Fibroblast of skin of abdomen (primary cell): ENCODE results near the gene KMT2A. TPM values are rescaled to one million over a fixed set of nuclear protein-coding genes. Genes with fewer than 3 reads are reported as not detected.
"Not testable (repeated sequence)": the region's sequence is repeated elsewhere in the genome, so short reads cannot be mapped to it uniquely, and the experiment has no call there.

ENCODE experiments used
- DNase-seq: peaks from one replicate; pipeline ENCODE4 v3.0.0-alpha.2; 2013
- polyA plus RNA-seq, 2 experiments: library from polyadenylated mRNA; unstranded; fragments of 120-200 nt; gene quantifications; one replicate each; pipeline ENCODE4 v1.2.1, GENCODE V29; 2013; ENCODE audit not compliant: insufficient read length in 2 of 2

Gene KMT2A
- polyA plus RNA-seq (2013, experiment 1 of 2; ENCODE audit: insufficient read length): 21.4 TPM
- polyA plus RNA-seq (2013, experiment 2 of 2; ENCODE audit: insufficient read length): 21.3 TPM

DNA sequence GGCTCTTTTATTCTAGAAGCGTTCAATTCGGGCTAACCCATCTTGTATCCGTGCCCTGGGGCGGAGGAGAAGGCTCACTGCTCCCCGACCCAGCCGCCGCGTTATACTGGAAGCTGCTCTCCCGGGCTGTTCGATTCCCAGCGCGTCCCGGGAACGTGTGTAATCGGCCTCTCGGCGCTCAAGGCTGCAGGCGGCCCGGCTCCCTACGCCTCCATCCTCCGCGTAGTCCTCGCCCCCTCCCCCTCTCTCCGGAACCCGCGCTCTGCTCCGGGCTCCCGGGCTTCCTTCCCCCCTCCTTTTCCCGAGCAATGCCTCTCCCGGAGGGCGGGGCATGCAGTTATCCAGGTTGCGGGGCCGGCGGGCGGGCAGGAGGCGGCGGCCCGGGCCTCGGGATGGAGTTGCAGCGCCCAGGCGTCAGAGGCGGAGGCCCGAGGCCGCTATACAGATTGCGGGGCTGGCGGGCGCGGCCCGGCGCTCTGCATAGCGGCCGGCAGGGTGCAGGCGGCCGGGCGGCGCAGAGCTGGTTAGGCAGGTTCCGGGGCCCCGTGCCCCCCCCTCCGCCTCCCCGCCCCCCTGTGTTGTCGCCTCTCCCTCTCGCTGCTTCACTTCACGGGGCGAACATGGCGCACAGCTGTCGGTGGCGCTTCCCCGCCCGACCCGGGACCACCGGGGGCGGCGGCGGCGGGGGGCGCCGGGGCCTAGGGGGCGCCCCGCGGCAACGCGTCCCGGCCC, at the start of gene KMT2A:
Gene KMT2A (plus strand): TSS at position 600 of the 732 bp plus-strand sequence. CDS start 21 bp downstream, at position 621.
- DNase-seq: peak; percentile 99

DNA sequence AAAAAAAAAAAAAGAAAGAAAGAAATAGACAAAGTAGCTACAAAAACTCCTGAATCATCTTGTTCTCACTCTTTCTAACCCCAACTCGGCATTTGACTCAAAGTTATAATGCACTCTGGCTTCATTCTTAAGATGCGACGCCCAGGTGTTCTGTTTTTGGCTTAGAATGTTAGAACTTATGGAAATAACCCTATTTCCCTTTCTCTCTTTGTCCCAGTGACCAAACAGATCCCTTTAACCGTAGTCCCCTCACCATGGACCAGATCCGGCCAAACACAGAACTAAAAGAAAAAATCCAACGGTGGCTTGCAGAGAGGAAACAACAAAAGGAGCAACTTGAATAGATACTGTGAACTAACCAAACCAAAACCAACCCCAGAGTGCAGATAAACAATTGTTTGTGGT, 40.2 kb upstream of the KMT2A start:
- no peak for DNase-seq

DNA sequence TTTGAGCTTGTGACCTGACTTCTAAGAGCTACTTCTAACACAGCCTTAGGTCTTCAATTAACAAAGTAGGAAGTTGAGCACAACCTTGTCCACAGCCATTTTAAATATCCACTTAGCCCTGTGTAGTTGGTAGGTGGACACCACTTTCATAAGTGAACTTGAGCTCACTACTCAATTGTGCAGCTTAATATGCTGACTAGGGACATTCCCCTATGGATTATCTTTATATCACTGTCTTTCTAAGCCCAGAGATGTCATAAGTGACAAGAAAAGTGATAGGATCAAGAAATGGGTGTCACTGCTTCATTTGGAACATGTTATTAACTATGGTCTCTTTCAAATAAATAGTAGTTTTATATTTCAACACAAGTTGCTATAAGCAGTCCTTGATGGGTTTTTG, 38.8 kb upstream of the KMT2A start:
- DNase-seq: no peak

DNA sequence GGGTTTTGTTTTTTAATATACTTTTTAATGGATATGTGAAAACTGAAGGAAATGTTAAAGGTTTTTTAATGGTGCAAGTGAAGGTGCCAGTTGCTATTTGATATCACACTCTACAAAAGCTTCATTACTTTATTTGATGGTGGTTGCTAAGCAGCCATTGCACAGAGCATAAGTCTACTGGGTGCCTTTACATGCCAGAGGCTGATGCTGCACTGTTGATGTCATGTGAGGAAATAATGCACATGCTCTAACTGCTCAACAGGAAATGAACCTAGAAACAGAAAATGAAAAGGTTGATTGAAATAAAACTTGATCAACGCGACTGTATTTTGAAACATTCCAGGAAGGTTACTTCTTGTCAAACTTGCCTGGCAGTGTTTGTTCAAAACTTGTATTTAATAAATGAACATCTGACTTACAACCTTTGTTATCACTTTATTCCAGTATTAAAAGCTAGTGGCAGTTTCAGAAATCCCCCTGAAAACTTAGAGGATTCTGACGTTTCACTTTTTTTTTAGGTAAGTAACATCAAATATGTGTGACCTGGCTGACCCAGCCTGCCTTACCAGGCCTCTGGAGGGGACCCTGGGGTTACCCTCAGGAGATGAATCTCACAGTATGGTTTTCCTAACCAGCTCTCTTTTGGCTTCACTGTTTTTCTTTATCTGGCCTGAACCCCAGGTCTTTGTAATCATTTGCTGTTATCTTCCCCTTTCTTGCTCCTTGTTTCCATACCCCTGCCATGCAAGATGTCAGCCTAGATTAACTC, 37.3 kb upstream of the KMT2A start:
- no peak for DNase-seq

DNA sequence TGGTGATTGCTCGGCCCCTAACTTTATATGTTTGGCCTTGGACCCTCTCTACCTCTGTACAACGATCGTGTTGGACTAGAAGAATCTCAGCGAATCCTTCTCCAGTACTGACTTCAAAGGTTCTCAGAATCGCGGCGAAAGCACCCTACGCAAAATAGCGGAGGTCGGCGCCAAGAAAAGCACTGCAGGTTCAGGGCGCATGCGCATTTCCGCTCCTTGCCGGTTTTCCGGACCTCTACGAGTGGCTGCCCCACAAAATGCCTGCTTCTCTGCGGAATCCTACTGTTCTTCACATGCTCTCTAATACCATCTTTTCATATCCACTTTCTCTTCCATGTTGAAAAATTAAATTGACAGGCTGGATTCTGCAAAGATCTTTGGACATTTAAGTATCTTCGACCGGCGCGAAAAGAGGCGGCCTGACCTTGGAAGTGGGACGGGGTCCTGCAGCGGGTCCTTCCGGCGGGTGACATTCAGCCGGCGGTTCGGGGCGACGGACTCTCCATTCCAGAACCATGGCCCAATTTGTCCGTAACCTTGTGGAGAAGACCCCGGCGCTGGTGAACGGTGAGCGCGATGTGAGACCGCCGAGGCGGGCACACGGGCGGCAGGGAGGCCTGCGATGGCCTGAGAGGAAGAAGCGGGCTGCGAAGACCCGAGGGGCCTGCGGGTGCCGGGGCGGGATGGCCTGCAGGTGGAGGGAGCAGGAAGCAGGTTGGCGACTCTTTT, 35.0 kb upstream of the KMT2A start, which contains the start of gene ATP5MG:
Gene ATP5MG (plus strand): TSS at position 456 of the 729 bp plus-strand sequence. CDS start 60 bp downstream, at position 516.
- peak; percentile 86 for DNase-seq

DNA sequence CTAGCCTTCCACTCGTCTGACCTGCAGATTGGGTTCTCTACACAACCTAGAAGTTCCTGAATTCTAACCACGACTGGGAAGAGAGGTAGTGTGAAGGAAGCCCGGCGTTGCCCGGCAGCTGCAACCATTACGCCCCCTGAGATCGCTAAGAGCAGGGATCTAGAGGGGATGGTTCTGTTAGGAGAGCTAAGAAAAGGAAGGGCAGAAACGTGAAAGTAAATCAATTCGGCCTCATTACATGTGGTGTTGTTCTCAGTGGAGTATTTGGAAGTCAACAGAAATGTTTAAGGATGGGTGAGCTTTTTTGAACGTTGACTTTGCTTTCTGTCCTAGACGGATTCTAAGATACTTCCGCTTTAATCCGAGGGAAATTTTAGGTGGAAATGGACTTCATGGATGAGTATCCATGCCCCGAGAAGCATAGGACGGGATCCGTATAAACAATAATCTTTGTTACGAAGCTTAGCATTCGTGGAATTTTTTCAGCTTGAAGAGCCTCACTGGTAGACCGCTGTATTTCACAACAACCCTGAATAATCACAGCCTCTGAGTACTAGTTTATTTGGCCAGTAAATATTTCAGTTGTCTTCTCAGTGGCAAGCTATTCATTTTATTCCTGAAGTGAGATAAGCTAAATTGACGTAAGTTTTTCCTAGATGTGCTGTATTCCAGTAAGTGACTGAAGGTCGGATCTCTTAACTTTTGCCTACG, 34.3 kb upstream of the KMT2A start:
- peak; percentile 71 for DNase-seq

DNA sequence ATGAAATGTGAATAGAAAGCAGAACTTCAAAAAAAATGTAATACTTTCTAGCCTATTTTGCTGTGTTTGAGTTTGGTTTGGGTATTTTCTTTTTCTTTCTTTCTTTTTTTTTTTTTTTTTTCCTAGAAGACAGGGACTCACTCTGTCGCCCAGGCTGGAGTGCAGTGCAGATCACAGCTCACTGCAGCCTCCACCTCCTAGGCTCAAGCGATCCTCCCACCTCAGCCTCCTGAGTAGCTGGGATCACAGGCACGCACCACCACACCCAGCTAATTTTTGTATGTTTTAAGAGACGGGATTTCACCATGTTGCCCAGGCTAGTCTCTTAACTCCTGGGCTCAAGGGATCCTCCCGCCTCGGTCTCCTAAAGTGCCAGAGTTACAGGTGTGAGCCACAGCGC, 33.7 kb upstream of the KMT2A start:
- DNase-seq: not testable (repeated sequence)

DNA sequence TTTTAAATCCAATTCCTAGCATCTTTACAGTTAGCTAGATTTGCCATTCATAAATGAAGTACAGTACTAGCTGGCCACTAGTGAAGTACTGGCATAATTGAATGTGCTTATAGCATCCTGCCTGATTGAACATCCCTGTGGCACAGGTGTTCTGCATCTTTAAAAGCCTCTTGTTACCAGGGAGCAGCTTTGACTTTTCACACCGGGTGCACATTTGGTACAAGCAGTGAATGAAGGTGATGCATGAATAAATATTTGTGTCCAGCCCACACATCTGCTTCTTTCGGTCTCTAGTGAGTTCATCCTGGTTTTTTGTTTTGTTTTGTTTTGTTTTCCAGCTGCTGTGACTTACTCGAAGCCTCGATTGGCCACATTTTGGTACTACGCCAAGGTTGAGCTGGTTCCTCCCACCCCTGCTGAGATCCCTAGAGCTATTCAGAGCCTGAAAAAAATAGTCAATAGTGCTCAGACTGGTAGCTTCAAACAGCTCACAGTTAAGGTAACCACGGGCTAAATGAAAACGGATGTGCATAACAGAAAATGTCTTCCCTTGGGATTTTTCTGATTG, 29.6 kb upstream of the KMT2A start:
- no peak for DNase-seq

DNA sequence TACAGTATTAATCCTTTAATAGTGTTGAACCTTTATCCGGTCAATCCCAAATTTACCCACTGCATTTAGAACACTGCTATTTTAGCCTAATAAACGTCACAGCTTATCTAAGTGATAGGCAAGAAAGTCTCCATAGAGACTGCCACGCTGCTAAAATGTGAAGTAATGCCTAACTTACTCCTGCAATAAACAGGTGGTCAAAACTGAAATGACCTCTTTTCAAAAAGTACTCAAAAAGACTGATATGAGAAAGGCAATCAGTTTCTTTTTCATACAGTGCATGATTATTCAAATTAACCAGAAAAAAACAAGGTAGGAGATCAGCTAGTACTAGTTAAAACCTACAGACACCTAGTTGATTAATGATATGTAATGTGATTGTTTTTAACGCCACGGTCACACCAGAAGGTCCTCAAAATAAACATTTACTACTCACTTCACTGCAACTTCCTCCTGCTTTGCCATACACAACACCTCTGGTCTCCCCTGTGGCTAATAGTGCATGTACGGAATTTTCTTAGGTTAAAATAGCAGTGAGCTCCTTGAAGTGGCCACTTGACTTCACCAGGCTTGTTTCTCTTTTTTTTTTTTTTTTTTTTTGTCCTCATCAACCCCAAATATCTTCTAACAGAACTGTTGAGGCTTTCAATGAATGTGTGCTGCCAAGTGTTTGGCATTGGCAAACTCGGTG, 26.1 kb upstream of the KMT2A start:
- DNase-seq: no peak

DNA sequence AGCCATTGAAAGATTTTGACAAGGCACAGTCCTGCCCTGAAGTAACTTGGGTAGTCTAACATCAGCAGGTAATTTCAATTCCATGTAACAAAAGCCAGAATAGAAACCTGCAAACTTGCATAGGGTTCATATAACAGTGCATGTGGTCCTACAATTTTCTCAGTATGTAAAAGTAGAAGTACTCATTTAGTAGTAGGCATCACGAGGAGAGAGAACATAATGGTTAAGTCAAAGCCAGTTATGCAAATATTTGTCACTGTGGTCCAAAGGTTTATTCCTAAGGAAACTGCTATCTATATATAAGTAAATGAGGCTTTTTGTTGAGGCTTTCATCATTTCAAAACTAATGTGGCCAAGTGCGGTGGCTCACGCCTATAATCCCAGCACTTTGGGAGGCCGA, 24.8 kb upstream of the KMT2A start:
- DNase-seq: no peak

DNA sequence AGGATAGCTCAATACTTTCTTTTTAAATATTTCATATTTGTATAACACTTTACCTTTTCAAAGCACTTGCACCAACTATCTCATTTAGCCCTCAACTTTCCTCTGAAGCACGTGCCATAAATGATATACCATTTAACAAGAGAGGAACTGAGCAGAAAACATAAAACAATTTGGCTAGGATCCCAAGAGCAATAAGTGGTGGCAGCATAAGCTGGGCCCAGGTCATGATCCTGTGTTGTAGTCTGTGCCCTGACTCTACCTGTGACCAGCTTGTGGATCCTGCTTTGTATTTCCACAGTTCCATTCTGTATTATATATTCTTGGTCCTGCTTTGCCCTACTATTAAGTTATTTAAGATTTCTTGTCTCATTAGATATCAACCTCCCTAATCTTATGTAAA, 23.4 kb upstream of the KMT2A start:
- DNase-seq: no peak

DNA sequence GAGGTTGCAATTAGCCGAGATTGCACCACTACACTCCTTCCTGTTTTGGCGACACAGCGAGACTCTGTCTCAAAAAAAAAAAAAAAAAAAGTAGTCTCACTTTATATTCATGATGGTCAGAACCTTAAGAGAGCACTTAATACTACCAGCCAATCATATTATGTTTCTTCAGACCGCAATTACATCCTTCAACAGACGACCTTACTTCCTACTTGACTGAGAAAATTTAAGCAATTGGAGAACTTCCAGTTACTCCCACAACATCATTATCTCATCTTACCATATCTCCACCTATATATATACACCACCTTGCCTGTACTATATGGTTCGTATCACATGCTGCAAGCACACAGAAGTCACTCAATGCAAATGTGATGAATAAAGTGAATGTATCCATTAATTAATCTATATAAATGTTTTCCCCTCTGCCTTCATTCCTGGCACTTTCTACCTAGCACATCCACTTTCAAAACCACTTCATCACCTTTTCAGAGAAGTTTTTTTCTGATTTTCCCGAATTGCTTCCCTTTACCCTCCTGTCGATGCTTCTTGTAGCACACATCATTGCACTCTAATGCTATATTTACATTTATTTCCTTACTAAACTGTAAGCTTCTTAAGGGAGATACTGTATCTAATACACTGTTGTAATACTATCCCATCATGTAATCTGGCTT, 21.1 kb upstream of the KMT2A start:
- DNase-seq: no peak

DNA sequence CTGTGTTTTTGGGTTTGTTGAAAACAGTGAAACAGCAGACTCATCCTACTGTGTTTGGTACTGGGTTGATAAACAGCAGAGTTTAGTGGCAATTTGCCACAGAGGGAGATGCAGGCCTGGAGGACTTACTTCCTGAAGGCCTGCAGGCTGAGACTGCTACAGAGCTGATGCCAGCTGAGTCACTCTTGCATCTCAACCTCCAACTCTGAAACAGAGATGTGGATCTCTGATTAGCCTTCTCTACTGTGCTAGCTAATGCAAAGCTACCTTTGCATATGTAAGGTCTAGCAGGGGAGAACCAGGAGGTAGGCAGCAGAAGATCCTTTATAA, 20.6 kb upstream of the KMT2A start:
- peak; percentile 91 for DNase-seq

DNA sequence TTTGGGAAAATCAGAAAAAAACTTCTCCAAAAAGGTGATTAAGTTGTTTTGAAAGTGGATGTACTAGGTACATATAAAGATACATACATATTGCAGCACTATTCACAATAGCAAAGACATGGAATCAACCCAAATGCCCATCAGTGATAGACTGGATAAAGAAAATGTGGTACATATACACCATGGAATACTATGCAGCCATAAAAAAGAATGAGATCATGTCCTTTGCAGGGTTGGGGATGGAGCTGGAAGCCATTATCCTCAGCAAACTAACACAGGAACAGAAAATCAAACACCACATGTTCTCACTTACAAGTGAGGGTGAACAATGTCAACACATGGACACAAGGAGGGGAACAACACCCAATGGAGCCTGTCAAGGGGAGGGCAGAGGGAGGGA, 19.4 kb upstream of the KMT2A start:
- DNase-seq: not testable (repeated sequence)

DNA sequence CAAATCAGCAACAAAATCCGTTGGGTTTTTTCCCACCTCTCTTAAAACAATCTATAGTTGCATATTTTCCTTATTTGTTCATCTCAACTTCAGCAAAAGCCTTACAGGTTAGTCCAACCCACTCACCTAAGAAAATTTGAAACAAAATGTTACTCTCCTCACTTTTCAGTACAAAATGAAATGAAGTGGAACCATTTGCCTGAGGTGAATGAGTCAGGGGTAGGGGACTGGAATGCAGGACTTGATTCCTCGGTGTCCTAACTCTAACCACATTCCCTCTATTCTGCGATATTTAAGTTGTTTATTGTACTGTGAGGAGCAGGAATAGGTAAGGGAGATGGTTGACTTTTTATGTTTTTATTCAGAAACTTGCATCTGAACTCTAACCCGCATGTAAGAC, 18.5 kb upstream of the KMT2A start:
- no peak for DNase-seq

DNA sequence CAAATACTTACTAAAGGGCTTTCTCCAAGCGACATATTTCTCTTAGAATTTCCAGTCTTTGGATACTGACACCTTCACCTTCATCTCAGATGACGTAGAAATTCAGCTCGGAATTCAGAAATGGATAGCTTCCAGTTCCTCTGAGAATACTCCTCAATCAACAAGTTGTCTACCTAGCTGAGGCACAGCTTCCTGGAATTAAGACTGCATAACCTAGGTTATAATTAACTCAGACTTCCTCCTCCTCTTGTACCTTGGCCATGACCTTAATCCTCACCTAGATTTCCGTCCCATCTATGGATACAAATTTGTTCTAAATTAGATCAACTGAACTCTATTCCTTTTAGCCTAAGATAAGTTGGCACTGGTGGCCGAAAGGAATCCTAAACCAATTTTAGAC, 17.5 kb upstream of the KMT2A start:
- no peak for DNase-seq

DNA sequence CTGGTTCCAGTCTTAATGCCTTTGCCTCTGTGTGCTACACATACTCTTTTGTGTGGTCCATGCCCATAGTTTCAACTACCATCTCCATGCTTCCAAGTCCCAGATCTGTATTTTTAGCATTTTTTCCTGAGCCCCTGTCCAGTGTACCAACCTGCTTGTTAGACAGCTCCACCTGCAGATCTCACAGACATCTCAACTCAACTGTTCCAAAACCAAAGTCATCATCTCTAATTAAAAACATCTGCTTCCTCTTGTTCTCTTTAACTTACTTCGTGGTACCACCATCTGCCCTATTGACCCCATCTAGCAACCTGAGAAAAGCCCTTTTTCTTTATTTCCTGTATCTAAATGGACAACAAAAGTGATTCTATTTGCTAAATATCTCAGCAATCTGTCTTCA, 8.6 kb upstream of the KMT2A start:
- DNase-seq: no peak

DNA sequence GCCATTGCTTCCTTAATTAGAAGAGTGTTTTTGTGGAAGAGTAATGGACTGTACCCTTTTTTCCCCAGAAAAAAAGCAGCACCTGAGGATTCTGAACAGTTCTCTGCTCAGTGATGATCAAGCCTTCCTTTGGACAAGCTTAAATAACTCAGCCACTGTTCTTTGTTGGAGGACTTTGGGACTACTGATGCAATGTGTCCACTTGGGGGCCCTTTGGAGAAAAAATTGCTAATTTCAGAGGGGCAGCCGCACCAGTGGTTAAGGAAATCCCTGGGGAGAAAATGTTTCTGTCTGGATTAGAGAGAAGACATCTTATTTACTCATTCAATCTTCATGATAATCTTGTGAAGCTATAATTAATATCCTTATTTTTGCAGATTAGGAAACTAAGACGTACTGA, 5.3 kb upstream of the KMT2A start:
- DNase-seq: no peak

DNA sequence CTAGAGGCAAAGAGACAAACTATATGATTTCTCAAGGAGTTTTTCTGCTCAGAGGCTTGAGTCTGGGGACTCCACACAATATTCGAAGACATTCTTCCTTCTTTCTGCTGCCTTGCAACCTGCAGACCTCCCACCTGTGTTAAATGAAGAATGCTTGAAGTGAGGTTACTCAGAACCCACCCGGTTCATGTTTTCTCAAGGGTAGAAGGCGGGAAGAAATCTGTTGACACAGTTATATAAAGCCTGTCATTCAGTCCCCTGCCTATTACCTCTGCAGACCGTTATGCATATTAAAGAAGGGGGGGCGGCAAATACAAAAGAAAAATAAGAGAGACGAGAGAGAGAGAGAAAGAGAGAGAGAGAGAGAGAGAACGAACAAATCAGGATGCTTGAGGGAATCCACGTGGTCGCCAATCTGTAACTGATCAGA, 2.2 kb upstream of the KMT2A start:
- DNase-seq: peak; percentile 45

DNA sequence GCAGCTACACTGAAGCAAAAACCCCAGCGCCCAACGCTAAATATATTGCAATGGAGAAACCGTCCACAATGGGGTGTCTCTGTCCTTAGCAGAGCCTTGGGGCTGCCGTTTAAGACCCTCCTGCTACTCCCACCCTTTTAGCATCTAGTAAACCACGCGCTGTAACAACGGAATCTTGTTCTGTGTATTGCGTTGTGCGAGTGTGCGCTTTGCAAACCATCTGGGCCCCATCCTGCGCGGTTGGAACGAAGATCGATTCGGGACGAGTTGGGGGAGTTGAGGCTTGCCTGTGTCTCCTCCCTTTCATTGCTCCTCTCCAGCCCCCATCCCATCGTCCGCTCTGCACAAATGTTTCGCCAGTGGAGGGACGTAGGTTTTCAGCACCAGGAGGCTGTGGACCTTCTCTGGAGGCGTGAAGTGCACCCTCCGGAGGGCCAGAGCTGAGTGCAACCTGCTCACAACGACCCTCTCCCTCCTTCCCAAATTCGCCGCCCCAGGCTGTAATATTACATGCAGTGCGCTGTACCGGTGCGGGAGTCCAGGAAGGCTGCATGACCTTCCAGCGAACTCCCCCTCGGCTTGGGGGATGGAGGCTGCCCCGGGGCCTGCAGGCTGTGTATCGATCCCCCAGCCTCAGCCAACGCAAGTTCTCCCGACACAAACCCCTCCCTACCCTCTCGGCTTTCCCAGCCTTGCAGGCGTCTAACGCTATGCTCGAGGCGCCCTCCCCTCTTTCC, 1.6 kb upstream of the KMT2A start:
- DNase-seq: no peak
